MG63 (cell line): ENCODE results near the gene DKK1. TPM values are rescaled to one million over a fixed set of nuclear protein-coding genes. Genes with fewer than 3 reads are reported as not detected.

Source experiments
- DNase-seq: peaks from one replicate; pipeline ENCODE4 v3.0.0-alpha.2; 2020
- H3K27me3 ChIP-seq: fragments of 250-450 bp; sonication (Bioruptor Pico); 2 replicates; pipeline ENCODE4 v1.5.1; 2020; ENCODE audit warnings: mild to moderate bottlenecking, moderate library complexity
- H3K36me3 ChIP-seq: fragments of 250-450 bp; sonication (Bioruptor Pico); 2 replicates; pipeline ENCODE4 v1.5.1; 2020; ENCODE audit warnings: mild to moderate bottlenecking, moderate library complexity
- H3K4me3 ChIP-seq: fragments of 250-450 bp; sonication (Bioruptor Pico); 2 replicates; pipeline ENCODE4 v1.5.1; 2020; ENCODE audit warnings: mild to moderate bottlenecking, moderate library complexity
- H3K9me3 ChIP-seq: fragments of 250-450 bp; sonication (Bioruptor Pico); 2 replicates; pipeline ENCODE4 v1.5.1; 2020; ENCODE audit warnings: mild to moderate bottlenecking, moderate library complexity
- total RNA-seq: library from RNA; depleted of rRNA; stranded (reverse); fragments of >200 nt; shearing (Covaris generic); gene quantifications from 2 replicates; pipeline ENCODE4 v1.2.3, GENCODE V29; 2014; ENCODE audit warnings: low replicate concordance

Gene DKK1
- total RNA-seq, 1 experiment from 2014 or later = 429 TPM

DNA sequence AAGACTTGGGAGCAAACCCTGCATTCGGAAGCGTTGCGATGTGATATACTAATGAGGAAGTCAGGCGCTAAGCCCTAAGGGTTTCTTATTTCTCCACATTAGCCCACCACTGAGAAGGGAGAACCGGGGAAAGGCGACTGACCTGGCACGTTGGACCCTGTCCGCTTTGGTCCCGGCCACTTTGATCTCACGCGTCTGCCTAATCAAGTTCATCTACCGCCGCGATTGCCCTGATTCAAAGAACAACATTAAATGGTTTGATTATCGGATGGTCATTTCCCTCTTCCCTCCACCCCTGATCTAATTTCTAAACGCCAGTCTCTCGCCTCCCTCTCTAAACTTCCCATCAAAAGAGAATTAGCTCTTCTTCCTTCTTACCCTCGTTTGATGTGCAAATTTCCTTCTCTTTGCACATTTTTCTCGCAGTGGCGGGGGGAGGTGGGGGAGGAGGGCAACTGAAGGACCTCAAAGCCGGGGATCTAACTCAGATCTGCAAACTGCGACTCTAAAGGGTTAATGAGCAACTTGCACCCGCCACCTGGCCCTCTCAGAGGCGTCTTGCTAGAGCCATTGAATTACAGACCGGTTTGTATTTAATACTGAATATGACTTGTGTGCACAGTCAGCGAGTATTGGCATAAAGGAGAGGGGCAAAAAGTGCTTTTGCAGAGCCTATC lies 687 bp upstream of the DKK1 start:
- Histone ChIP-seq H3K36me3 (peaks cover 36% of the 10 kb centered on the region), H3K9me3 (no peaks in the 10 kb centered on the region), H3K4me3 (peak overlapping the region; percentile 77), H3K27me3 (no peaks in the 10 kb centered on the region)
- DNase-seq = no peak

DNA sequence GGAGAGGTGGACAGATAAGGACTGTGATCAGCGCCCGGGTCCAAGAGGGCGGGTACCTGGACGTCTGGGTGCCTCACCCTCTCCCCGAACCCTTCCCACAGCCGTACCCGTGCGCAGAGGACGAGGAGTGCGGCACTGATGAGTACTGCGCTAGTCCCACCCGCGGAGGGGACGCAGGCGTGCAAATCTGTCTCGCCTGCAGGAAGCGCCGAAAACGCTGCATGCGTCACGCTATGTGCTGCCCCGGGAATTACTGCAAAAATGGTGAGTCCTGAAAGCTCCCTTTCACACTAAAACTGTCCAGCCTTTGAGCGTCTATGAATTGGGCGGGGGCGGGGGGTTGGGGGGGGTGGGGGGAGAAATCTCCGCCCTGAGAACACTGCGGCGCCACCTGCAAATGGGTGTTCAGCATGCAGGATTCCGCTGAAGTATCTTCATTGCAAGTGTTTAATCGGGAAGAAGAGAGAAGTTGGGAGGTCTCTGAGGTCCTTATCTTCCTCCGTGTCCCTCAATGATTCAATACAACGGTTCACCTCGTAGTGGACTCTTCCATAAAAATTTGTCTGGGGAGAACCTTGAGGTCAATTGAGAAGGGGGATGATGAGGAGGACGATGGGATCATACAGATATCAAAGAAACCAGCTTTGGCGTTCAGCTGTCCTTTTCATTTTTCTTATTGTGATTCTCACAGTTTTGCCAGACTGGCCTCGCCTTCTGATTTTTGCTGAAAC lies 906 bp downstream of the DKK1 start:
- peak; percentile 66 for DNase-seq
- peaks cover 7% of the 10 kb centered on the region; the same call in 1 of the 2 replicates for H3K9me3 ChIP-seq
- H3K36me3 ChIP-seq = peaks cover 44% of the 10 kb centered on the region
- H3K4me3 ChIP-seq = peak overlapping the region; percentile 77
- H3K27me3 ChIP-seq = no peaks in the 10 kb centered on the region

DNA sequence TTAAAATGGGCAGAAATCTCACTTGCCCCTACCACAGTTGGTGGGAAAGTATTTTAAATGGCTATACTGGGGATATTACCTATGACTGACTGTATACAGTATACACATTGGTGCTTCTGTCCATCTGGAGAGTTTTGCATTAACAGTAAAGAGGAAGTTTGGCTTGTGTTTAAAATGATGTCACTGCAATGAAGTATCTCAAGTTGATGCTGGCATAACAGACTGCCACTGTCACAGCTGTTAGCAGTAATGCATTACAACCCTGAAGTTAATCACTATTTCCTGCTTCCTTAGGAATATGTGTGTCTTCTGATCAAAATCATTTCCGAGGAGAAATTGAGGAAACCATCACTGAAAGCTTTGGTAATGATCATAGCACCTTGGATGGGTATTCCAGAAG lies 1.9 kb downstream of the DKK1 start:
- peak overlapping the region; percentile 77 for H3K4me3 ChIP-seq
- no peaks in the 10 kb centered on the region for H3K27me3 ChIP-seq
- H3K36me3 ChIP-seq = peaks cover 49% of the 10 kb centered on the region
- no peak for DNase-seq
- peaks cover 7% of the 10 kb centered on the region; the same call in 1 of the 2 replicates for H3K9me3 ChIP-seq

DNA sequence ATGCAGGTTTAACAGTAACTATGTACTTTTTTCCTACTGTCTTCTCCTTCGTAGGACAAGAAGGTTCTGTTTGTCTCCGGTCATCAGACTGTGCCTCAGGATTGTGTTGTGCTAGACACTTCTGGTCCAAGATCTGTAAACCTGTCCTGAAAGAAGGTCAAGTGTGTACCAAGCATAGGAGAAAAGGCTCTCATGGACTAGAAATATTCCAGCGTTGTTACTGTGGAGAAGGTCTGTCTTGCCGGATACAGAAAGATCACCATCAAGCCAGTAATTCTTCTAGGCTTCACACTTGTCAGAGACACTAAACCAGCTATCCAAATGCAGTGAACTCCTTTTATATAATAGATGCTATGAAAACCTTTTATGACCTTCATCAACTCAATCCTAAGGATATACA lies 2.4 kb downstream of the DKK1 start:
- no peak for DNase-seq
- H3K36me3 ChIP-seq = peaks cover 49% of the 10 kb centered on the region
- peak overlapping the region; percentile 77 for H3K4me3 ChIP-seq
- no peaks in the 10 kb centered on the region for H3K27me3 ChIP-seq
- peaks cover 7% of the 10 kb centered on the region; the same call in 1 of the 2 replicates for H3K9me3 ChIP-seq

DNA sequence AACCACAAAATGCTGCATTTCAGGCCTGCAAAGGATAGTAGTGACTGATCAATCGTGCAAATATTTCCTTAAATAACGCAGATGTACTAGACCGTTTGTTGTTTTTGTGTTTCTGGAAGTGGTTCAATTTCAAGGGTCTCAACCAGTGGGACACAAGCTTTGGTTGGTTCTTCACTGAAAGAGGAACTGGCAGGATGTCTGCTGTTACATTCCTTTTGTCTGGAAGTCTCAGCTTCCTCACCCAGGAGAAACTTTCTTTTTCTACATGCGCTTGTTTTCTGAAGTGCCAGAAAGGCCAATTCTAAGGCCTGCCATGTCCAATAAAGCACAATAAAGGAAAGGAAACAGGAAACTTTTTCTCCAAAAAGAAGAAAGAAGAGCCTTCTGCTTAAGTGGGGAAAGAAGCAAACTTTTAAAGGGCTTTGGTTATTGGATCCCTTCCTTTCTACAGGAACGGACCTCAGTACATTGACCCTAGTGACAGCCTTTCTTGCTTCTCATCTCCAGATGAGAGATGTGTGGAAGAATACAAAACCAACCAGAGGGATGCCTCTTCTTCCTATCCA lies 4.1 kb downstream of the DKK1 start:
- H3K36me3 ChIP-seq = peaks cover 49% of the 10 kb centered on the region
- H3K27me3 ChIP-seq = no peaks in the 10 kb centered on the region
- peaks cover 7% of the 10 kb centered on the region; the same call in 1 of the 2 replicates for H3K9me3 ChIP-seq
- peak; percentile 23 for DNase-seq
- H3K4me3 ChIP-seq = peak overlapping the region; percentile 77

DNA sequence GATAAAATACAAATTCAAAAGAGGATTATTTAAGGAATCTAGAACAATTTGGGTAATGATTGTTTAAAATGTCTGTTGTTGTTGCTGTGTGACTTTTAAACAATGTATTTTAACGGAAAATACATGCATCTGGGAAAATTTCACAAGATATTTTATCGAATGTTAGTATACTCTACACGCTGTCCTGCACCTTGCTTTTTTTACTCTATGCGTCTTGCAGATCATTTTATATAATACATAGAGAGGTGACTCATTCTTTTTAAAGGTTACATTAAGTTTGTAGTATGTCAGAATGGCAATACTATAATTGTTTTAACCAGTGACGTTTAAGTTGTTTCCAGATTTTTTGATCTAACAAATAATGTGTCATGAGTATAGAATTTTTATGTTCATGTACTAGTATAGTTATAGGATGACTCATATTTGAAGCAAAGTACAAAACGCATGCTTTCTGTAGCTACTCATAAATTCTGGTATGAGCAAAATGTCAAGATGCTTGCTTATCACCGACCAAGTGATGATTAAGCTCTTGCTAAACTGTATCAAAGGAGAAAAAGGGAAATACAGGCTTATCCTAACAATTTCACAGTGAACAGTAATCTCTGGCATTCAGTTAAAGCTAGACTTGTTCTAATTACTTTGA lies 4.9 kb downstream of the DKK1 start:
- H3K9me3 ChIP-seq = peaks cover 7% of the 10 kb centered on the region; the same call in 1 of the 2 replicates
- H3K4me3 ChIP-seq = peak overlapping the region; percentile 77
- H3K36me3 ChIP-seq = peaks cover 49% of the 10 kb centered on the region
- no peaks in the 10 kb centered on the region for H3K27me3 ChIP-seq
- no peak for DNase-seq

DNA sequence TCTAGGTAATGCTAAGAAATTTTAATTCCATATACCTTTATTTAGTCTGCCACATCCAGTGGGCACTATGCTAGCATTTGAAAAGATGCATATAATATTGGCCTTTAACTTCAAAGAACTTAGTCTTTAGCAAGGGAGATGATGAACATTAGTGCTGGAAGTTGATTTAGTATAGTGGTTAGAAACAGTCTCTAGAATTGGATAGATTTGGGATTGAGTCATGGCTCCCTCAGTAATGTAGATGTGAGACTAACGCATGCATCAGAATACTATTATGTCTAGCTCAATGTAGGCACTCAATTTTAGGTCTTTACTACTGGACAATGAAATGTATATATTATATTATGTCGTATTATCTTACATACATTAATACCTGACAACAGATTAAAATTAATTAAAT lies 5.8 kb downstream of the DKK1 start:
- H3K9me3 ChIP-seq = peaks cover 7% of the 10 kb centered on the region; the same call in 1 of the 2 replicates
- no peak for DNase-seq

DNA sequence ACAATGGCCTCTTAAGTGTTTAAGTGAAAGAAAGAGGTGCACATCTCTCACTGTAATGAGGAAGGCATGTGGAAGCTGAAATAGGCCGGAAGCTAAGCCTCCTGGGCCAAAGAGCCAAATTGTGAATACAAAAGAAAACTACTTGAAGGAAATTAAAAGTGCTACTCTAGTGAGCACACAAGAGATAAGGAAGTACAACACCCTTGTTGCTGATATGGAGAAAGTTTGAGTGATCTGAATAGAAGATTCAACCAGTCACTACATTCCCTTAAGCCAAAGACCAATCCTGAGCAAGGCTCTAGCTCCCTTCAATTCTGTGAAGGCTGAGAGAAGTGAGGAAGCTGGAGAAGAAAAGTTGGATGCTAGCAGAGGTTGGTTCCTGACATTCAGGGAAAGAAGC lies 8.2 kb downstream of the DKK1 start:
- Histone ChIP-seq H3K9me3 (peaks cover 7% of the 10 kb centered on the region; the same call in 1 of the 2 replicates), H3K4me3 (no peak overlapping the region), H3K36me3 (peaks cover 23% of the 10 kb centered on the region), H3K27me3 (no peaks in the 10 kb centered on the region)
- no peak for DNase-seq

More for the DNA sequence above, 5.8 kb downstream of the DKK1 start:
- H3K36me3 ChIP-seq = peaks cover 46% of the 10 kb centered on the region
- H3K4me3 ChIP-seq = no peak overlapping the region
- H3K27me3 ChIP-seq = no peaks in the 10 kb centered on the region

DNA sequence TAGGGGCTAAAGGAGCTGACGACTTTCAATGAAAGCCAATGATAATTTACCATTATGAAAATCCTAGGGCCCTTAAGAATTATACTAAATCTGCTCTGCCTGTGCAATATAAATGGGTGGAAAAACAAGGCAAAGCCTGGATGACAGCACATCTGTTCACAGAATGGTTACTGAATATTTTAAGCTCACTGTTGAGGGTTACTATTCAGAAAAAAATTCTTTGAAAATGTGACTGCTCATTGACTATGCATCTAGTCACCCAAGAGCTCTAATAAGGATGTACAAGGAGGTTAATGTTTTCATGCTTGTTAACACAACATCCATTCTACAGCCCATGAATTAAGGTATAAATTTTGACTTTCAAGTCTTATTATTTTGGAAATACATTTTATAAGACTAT lies 8.9 kb downstream of the DKK1 start:
- Histone ChIP-seq H3K9me3 (peaks cover 7% of the 10 kb centered on the region; the same call in 1 of the 2 replicates), H3K36me3 (peaks cover 17% of the 10 kb centered on the region), H3K27me3 (no peaks in the 10 kb centered on the region), H3K4me3 (no peak overlapping the region)
- no peak for DNase-seq

DNA sequence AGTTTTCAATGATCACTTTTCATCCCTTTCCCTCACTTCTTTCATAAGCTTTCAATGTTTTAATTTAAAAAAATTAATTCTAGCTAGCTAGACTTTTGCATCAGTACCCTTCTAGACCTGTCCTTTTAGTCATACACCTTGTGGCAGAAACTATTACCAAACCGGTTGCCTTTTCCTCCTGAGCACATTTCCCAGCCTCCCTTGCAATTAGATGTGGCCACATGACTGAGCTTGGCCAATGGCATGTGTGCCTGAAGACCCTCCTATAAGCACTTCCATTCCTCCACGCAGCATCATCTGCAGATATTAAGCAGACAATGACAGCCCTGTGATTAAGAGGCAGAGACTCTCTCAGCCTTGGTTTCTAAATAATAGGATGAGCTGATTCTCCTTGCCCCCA lies 12.3 kb downstream of the DKK1 start:
- Histone ChIP-seq H3K4me3 (no peak overlapping the region), H3K27me3 (no peaks in the 10 kb centered on the region), H3K9me3 (no peaks in the 10 kb centered on the region), H3K36me3 (no peaks in the 10 kb centered on the region)
- DNase-seq = no peak

DNA sequence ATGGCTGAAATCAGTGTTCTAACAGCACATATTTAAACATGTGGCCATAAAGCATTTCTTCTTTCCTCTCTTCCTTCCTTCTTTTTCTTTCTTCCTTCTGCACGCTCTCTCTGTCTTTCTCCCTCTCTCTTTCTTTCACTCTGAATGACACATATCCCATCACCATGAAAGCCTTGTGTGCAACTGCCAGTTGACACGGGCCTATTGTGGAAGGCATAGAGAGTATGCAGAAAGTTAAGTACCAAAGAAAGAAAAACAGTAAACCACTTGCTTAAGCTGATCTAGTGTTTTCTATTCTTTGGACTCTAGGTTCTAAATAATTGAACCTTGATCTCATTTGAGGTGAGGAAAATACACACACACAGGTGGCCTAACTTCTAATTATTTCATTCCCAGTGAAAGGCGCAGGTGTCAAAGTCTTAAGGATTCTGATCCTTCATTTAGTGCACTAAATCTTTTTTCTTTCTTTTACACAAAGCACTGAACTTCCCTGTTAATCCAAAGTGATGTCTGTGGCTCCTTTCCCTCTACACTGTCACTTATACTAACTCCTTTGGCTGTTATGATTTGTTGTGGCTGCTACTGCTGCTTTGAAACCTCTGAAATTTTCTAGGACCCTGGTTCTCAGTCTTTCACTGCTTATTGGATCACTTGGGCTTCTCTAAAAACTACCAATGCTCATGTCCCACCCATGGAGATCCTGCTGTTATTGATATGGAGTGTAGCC lies 17.7 kb downstream of the DKK1 start:
- H3K27me3 ChIP-seq = no peaks in the 10 kb centered on the region
- H3K36me3 ChIP-seq = no peaks in the 10 kb centered on the region
- no peaks in the 10 kb centered on the region for H3K9me3 ChIP-seq
- H3K4me3 ChIP-seq = no peak overlapping the region
- no peak for DNase-seq

DNA sequence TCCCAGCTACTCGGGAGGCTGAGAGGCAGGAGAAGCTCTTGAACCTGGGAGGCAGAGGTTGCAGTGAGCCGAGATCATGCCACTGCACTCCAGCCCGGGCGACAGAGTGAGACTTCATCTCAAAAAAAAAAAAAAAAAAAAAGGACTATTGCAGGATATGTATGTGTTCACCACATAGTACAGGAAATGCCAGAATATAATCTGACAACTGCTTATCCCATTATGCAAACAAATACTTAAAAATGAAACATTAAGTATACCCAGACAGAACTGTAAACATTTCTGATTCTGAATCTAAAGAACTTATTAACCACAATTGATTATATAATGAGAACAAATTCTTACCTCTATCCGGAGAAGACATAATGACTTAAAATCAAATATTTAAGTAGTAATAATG lies 18.7 kb downstream of the DKK1 start:
- H3K27me3 ChIP-seq = no peaks in the 10 kb centered on the region
- no peak overlapping the region for H3K4me3 ChIP-seq
- no peaks in the 10 kb centered on the region for H3K36me3 ChIP-seq
- H3K9me3 ChIP-seq = no peaks in the 10 kb centered on the region
- DNase-seq = no peak

DNA sequence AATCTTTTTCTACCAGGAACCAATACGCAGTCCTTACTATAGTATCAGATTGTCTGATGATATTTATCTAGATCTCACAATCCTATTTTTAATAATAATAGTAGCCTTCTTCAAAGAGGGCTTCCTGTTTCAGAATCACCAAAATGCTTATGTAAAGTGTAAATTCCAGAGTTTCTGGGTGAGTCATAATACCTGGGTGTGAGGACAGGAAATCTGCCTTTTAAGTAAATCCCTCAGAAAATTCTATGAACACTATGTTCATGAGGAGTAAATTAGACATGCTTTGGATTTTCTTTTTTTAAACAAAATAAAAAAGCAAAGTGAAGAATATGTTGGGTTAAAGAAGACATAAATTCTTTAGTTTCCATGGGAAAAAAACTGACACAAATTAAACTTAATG lies 20.5 kb downstream of the DKK1 start:
- Histone ChIP-seq H3K9me3 (no peaks in the 10 kb centered on the region), H3K4me3 (no peak overlapping the region), H3K27me3 (no peaks in the 10 kb centered on the region), H3K36me3 (no peaks in the 10 kb centered on the region)
- DNase-seq = no peak

DNA sequence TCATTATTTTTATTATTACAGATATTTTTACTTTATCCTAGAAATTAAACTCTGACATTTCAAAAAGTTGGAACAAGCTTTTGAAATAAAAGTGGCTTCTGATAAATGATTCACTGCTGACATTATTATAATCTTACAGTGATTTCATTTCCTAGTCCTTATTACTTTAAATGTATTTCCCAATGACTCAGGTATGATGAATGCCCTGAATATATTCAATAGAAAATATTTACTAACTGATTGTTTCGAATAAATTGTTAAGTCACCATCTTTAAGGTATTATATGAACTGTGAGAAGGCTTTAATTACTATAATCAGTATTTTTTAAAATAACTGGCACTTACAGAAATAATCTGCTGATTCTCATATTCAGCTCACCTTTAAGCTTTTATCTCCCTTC lies 21.6 kb downstream of the DKK1 start:
- Histone ChIP-seq H3K27me3 (no peaks in the 10 kb centered on the region), H3K36me3 (no peaks in the 10 kb centered on the region), H3K4me3 (no peak overlapping the region), H3K9me3 (no peaks in the 10 kb centered on the region)
- no peak for DNase-seq

DNA sequence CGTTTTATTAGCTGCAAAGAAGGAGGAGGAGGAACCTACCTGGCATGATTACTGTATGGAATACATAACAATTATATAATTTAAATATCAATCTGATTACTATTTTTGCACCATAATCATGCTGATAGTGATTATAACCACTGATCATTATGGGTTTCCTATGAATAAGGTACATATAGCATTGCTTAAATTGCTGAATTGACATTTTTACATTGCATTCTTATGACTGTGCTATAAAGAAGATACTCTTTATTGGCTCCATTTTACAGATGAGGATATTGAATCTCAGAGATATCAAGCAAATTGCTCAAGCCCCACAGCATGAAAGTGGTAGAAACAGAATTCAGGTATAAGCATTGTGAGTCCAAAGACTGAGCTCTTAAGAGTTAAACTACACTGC lies 23.1 kb downstream of the DKK1 start:
- Histone ChIP-seq H3K36me3 (no peaks in the 10 kb centered on the region), H3K4me3 (no peak overlapping the region), H3K27me3 (no peaks in the 10 kb centered on the region), H3K9me3 (no peaks in the 10 kb centered on the region)
- DNase-seq = no peak

DNA sequence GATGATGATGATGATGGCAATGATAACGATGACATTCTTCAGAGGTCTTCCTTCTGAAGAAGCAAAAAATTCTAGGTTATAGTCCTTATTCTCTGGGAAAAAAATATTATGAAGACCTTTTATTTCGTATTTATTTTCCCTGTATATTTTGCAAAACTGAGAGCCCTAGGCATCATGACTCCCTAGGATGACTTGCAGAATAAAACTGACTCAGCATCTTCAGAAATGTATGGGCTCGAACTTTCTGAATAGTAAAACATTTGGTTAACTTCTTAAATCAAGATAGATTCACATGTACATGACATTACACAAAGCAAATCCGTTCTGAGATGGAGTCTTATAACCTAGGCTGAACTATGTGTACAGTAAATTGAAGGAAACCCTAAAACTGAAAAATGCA lies 29.4 kb downstream of the DKK1 start:
- Histone ChIP-seq H3K36me3 (no peaks in the 10 kb centered on the region), H3K4me3 (no peak overlapping the region), H3K27me3 (no peaks in the 10 kb centered on the region), H3K9me3 (no peaks in the 10 kb centered on the region)
- DNase-seq = no peak
